ENCODE data around the gene ATP9B.

Gene ATP9B

DNA sequence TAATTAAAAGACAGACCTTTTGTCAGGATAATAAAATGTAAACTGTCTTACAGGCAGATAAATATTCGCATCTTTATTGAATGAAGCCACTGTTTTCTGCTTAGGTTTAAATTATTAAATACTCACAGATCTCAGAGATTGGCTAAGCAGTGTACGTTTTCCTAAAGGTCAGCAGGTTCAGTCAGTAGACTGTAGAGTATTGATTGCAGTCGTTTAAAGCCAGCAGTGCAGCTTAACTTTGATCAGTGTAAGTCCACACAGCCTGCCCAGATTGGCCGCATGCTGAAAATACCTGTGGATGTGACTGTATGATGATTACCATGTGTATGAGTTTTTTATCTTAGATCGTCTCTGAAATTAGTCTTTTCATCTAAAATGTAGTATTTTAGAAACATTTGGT is 42.3 kb downstream of the ATP9B start:
- TF ChIP-seq, protein P1, sequence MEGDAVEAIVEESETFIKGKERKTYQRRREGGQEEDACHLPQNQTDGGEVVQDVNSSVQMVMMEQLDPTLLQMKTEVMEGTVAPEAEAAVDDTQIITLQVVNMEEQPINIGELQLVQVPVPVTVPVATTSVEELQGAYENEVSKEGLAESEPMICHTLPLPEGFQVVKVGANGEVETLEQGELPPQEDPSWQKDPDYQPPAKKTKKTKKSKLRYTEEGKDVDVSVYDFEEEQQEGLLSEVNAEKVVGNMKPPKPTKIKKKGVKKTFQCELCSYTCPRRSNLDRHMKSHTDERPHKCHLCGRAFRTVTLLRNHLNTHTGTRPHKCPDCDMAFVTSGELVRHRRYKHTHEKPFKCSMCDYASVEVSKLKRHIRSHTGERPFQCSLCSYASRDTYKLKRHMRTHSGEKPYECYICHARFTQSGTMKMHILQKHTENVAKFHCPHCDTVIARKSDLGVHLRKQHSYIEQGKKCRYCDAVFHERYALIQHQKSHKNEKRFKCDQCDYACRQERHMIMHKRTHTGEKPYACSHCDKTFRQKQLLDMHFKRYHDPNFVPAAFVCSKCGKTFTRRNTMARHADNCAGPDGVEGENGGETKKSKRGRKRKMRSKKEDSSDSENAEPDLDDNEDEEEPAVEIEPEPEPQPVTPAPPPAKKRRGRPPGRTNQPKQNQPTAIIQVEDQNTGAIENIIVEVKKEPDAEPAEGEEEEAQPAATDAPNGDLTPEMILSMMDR (IDR thresholded peaks at IDR 0.05; ENCODE audit: low read depth, low read length) = no peak

DNA sequence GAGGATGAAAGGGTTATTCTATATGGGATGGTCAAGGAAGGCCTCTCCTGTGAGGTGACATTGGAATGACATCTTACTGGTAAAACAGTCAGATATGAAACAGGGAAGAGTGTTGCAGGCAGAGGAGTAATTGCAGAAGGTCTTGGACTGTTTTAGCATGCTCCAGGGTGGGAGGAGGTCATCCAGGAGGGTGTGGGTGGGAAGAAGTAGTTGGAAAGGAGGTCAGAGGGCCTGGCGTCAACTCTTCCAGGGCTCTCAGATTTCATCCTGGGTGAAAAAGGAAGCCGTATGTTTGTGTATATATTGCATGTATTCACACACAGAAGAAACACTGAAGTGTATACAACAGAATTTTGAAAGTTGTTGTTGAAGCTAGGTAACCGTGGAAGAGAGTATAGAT is 48.2 kb downstream of the ATP9B start:
- TF ChIP-seq, protein P1 (IDR thresholded peaks at IDR 0.05; ENCODE audit: low read depth, low read length) = no peak
- H3K4me3 ChIP-seq (ENCODE audit: low read depth, low read length) = no peak overlapping the region

More for the DNA sequence above, 42.3 kb downstream of the ATP9B start:
- no peak overlapping the region for H3K4me3 ChIP-seq (ENCODE audit: low read depth, low read length)

DNA sequence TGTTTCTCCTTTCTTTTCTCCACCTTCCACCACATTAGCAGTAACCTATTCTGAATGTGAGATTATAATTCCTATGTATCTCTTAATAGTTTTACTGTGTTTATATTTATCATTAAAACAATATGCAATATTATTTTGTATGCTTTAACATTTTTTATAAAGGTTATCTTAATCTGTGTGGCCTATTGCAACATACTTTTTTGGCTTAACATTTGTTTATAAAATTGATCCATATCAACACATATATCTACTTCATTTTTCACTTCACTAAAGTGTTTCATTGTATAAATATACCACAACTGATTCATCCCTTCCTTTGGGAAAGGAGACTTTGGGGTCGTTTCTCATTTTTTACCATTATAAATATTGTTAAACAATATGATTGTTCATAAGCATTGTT is 48.6 kb downstream of the ATP9B start:
- TF ChIP-seq, protein P1 (IDR thresholded peaks at IDR 0.05; ENCODE audit: low read depth, low read length) = no peak
- H3K4me3 ChIP-seq (ENCODE audit: low read depth, low read length) = no peak overlapping the region

GRCh38 chr18:79118797-79119196 is 49.6 kb downstream of the ATP9B start:
- TF ChIP-seq, protein P1 (IDR thresholded peaks at IDR 0.05; ENCODE audit: low read depth, low read length) = no peak
- H3K4me3 ChIP-seq (ENCODE audit: low read depth, low read length) = no peak overlapping the region

DNA sequence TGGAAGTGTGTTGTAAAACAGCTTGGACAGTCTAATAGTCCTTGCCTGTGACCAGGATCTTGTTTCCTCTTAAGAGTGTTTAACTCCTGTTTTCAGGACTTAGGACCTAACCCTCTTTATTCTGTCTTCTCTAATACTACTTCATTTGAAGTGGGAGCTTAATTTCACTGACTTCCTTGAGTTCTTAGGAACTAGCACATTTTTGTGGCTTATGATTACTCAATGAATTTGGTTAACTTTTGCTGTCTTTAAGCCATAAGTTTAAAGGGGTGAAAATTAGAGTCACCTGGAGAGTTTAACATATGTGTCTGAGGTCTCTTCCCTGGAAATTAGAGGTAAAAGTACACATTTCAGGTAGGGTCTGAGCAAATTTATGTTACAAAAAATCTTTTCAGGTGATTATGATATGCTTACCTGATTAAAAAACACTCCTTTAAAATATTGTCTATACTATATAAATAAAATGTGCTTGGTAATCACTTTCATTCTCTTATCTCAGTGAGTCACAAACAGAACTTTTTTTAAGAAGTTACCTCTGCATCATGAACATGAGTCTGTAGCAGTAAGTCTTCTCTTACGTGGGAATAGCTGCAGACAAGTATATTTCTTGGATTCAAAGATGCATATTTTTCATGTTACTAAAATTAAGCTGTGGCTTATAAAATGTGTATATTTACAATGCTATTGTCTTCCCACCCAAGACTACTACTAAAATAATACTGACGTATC is 52.7 kb downstream of the ATP9B start:
- TF ChIP-seq, protein P1 (IDR thresholded peaks at IDR 0.05; ENCODE audit: low read depth, low read length) = no peak
- no peak overlapping the region for H3K4me3 ChIP-seq (ENCODE audit: low read depth, low read length)

DNA sequence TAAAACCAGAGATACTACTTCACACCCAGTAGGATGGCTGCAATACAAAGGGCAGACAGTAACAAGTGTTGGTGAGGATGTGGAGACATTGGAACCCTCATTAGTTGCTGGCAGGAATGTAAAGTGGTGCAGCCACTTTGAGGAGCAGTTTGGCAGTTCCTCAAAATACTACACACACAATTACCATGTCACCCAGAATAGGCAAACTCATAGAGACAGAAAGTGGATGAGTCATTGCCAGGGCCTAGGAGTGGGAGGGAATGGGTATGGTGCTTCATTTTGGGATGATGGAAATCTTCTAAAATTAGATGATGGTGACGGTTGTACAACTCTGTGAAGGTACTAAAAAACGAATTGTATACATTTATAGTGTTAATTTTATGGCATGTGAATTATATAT is 54.8 kb downstream of the ATP9B start:
- TF ChIP-seq, protein P1 (IDR thresholded peaks at IDR 0.05; ENCODE audit: low read depth, low read length) = no peak

GRCh38 chr18:79129120-79129519 is 59.9 kb downstream of the ATP9B start:
- TF ChIP-seq, protein P1 (IDR thresholded peaks at IDR 0.05; ENCODE audit: low read depth, low read length) = no peak
- no peak overlapping the region for H3K4me3 ChIP-seq (ENCODE audit: low read depth, low read length)

More for the DNA sequence above, 54.8 kb downstream of the ATP9B start:
- H3K4me3 ChIP-seq (ENCODE audit: low read depth, low read length) = no peak overlapping the region

All from WI38 (cell line).